ENCODE data around the gene PILRB.

PILRB gene

GRCh38 chr7:100400656-100401055 is 42.7 kb downstream of the PILRB start:
- TF ChIP-seq GATA2 (IDR thresholded peaks at IDR 0.05; ENCODE audit: low read depth, low read length) = no peak
- TF ChIP-seq GATA3 (IDR thresholded peaks at IDR 0.05; ENCODE audit: low read depth, low read length) = no peak

GRCh38 chr7:100401811-100402210 is 43.9 kb downstream of the PILRB start:
- TF ChIP-seq GATA2 (IDR thresholded peaks at IDR 0.05; ENCODE audit: low read depth, low read length) (no peak), GATA3 (IDR thresholded peaks at IDR 0.05; ENCODE audit: low read depth, low read length) (no peak)

- TF ChIP-seq GATA3 (IDR thresholded peaks at IDR 0.05; ENCODE audit: low read depth, low read length) = no peak
- no peak for TF ChIP-seq GATA2 (IDR thresholded peaks at IDR 0.05; ENCODE audit: low read depth, low read length)
Measured at GRCh38 chr7:100402241-100402640, 44.3 kb downstream of the PILRB start.

GRCh38 chr7:100406767-100407166 is 48.9 kb downstream of the PILRB start:
- no peak for TF ChIP-seq GATA3 (IDR thresholded peaks at IDR 0.05; ENCODE audit: low read depth, low read length)
- no peak for TF ChIP-seq GATA2 (IDR thresholded peaks at IDR 0.05; ENCODE audit: low read depth, low read length)

- no peak for TF ChIP-seq GATA2 (IDR thresholded peaks at IDR 0.05; ENCODE audit: low read depth, low read length)
- no peak for TF ChIP-seq GATA3 (IDR thresholded peaks at IDR 0.05; ENCODE audit: low read depth, low read length)
Measured at GRCh38 chr7:100407285-100408180, 49.6 kb downstream of the PILRB start.

- no peak for TF ChIP-seq GATA3 (IDR thresholded peaks at IDR 0.05; ENCODE audit: low read depth, low read length)
- TF ChIP-seq GATA2 (IDR thresholded peaks at IDR 0.05; ENCODE audit: low read depth, low read length) = no peak
Measured at GRCh38 chr7:100411101-100411500, 53.2 kb downstream of the PILRB start.

GRCh38 chr7:100413346-100413745 is 55.4 kb downstream of the PILRB start:
- no peak for TF ChIP-seq GATA2 (IDR thresholded peaks at IDR 0.05; ENCODE audit: low read depth, low read length)
- no peak for TF ChIP-seq GATA3 (IDR thresholded peaks at IDR 0.05; ENCODE audit: low read depth, low read length)

- TF ChIP-seq GATA3 (IDR thresholded peaks at IDR 0.05; ENCODE audit: low read depth, low read length) (no peak), GATA2 (IDR thresholded peaks at IDR 0.05; ENCODE audit: low read depth, low read length) (no peak)
Measured at GRCh38 chr7:100413889-100414288, 56.0 kb downstream of the PILRB start.

GRCh38 chr7:100415448-100415847 is 57.5 kb downstream of the PILRB start:
- no peak for TF ChIP-seq GATA3 (IDR thresholded peaks at IDR 0.05; ENCODE audit: low read depth, low read length)
- TF ChIP-seq GATA2 (IDR thresholded peaks at IDR 0.05; ENCODE audit: low read depth, low read length) = no peak

Measured in SH-SY5Y (cell line).